Measurements from ENCODE around the gene HDAC9. TPM values are rescaled to one million over a fixed set of nuclear protein-coding genes. Genes with fewer than 3 reads are reported as not detected.

Gene HDAC9
- total RNA-seq, 1 experiment from 2014 or later: 159 TPM

- no TSS peak for BruUV-seq (replicated peaks)
- Mint-ChIP-seq H3K27ac (ENCODE audit: unreplicated experiment) (no peak overlapping the region), H3K36me3 (ENCODE audit: insufficient read depth, unreplicated experiment) (no peaks in the 10 kb centered on the region), H3K4me3 (ENCODE audit: low read depth, unreplicated experiment) (no peak overlapping the region), H3K27me3 (ENCODE audit: unreplicated experiment) (no peaks in the 10 kb centered on the region), H3K4me1 (ENCODE audit: low read depth, unreplicated experiment) (no peaks in the 10 kb centered on the region), H3K9me3 (ENCODE audit: low read depth, unreplicated experiment) (peaks cover 3% of the 10 kb centered on the region)
- intact Hi-C loops (cut with micrococcal nuclease; ENCODE audit: unreplicated experiment): no loop called here
- DNase-seq: no peak
- CTCF ChIA-PET: no interaction called here
- TF ChIP-seq CTCF (IDR thresholded peaks at IDR 0.05; ENCODE audit: unreplicated experiment): peak; percentile 27
Observed at GRCh38 chr7:19017374-19017773, 521.8 kb downstream of the HDAC9 start.

- TF ChIP-seq CTCF (IDR thresholded peaks at IDR 0.05; ENCODE audit: unreplicated experiment): no peak
- no TSS peak for BruUV-seq (replicated peaks)
- no peak for DNase-seq
- peaks cover 3% of the 10 kb centered on the region for H3K9me3 Mint-ChIP-seq (ENCODE audit: low read depth, unreplicated experiment)
- no peaks in the 10 kb centered on the region for H3K4me1 Mint-ChIP-seq (ENCODE audit: low read depth, unreplicated experiment)
- H3K36me3 Mint-ChIP-seq (ENCODE audit: insufficient read depth, unreplicated experiment): no peaks in the 10 kb centered on the region
- intact Hi-C loops (cut with micrococcal nuclease; ENCODE audit: unreplicated experiment): no loop called here
- no peak overlapping the region for H3K27ac Mint-ChIP-seq (ENCODE audit: unreplicated experiment)
- CTCF ChIA-PET: no interaction called here
- no peaks in the 10 kb centered on the region for H3K27me3 Mint-ChIP-seq (ENCODE audit: unreplicated experiment)
- no peak overlapping the region for H3K4me3 Mint-ChIP-seq (ENCODE audit: low read depth, unreplicated experiment)
Observed at GRCh38 chr7:19020062-19020461, 524.5 kb downstream of the HDAC9 start.

DNA sequence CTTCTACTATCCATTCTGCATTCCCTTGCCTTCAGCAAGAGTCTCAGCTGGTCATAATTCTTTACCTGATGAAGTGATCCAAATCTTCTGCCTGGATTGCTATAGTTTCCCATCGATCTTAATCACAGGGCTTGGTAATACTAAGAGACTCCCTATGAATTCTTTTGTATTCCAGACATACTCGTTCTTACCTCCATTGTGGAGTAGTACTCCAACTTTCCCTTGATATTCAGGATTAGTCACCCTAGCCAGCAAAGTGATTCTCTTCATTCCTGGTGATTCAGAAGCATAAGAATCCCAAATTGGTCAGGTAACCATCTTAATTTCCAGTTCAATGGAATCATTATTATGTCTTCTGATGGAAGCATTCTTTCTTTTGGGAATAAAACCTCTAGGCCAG lies 525.2 kb downstream of the HDAC9 start:
- CTCF ChIA-PET: no interaction called here
- H3K4me1 Mint-ChIP-seq (ENCODE audit: low read depth, unreplicated experiment): no peaks in the 10 kb centered on the region
- peaks cover 3% of the 10 kb centered on the region for H3K9me3 Mint-ChIP-seq (ENCODE audit: low read depth, unreplicated experiment)
- no TSS peak for BruUV-seq (replicated peaks)
- H3K4me3 Mint-ChIP-seq (ENCODE audit: low read depth, unreplicated experiment): no peak overlapping the region
- no peak overlapping the region for H3K27ac Mint-ChIP-seq (ENCODE audit: unreplicated experiment)
- H3K36me3 Mint-ChIP-seq (ENCODE audit: insufficient read depth, unreplicated experiment): no peaks in the 10 kb centered on the region
- H3K27me3 Mint-ChIP-seq (ENCODE audit: unreplicated experiment): no peaks in the 10 kb centered on the region
- intact Hi-C loops (cut with micrococcal nuclease; ENCODE audit: unreplicated experiment): no loop called here
- TF ChIP-seq CTCF (IDR thresholded peaks at IDR 0.05; ENCODE audit: unreplicated experiment): no peak
- DNase-seq: no peak

- Mint-ChIP-seq H3K36me3 (ENCODE audit: insufficient read depth, unreplicated experiment) (no peaks in the 10 kb centered on the region), H3K9me3 (ENCODE audit: low read depth, unreplicated experiment) (no peaks in the 10 kb centered on the region), H3K4me1 (ENCODE audit: low read depth, unreplicated experiment) (no peaks in the 10 kb centered on the region), H3K27ac (ENCODE audit: unreplicated experiment) (no peak overlapping the region), H3K27me3 (ENCODE audit: unreplicated experiment) (no peaks in the 10 kb centered on the region), H3K4me3 (ENCODE audit: low read depth, unreplicated experiment) (no peak overlapping the region)
- BruUV-seq (replicated peaks): no TSS peak
- CTCF ChIA-PET: no interaction called here
- intact Hi-C loops (cut with micrococcal nuclease; ENCODE audit: unreplicated experiment): no loop called here
- no peak for TF ChIP-seq CTCF (IDR thresholded peaks at IDR 0.05; ENCODE audit: unreplicated experiment)
- no peak for DNase-seq
Observed at GRCh38 chr7:19023477-19023876, 527.9 kb downstream of the HDAC9 start.

All from Calu3 (cell line).